HCT116 (cell line): Measurements from ENCODE around the gene DOK6. TPM values are rescaled to one million over a fixed set of nuclear protein-coding genes. Genes with fewer than 3 reads are reported as not detected.

Experiments used
- ATAC-seq: fragments of 200-7000 bp; cut with Tn5 transposase; 2 replicates; pipeline ENCODE4 v1.9.1; 2020; ENCODE audit warnings: mild to moderate bottlenecking, moderate library complexity
- BruUV-seq: library from RNA; stranded (reverse); fragments of 400-500 nt; replicated peaks from 2 replicates; lab custom pipeline; 2021; lab: Mats Ljungman, UMichigan
- CTCF ChIA-PET: fragments of 300-600 bp; sonication (Branson Sonifier 250); formaldehyde crosslinking; loops from one replicate; lab custom pipeline; 2021; ENCODE audit warnings: antibody characterized with exemption; lab: Charles Lee
- POLR2A ChIA-PET: fragments of 300-600, 350-600 bp; sonication (Branson Sonifier 250); formaldehyde crosslinking; loops from one replicate; lab custom pipeline; 2021; ENCODE audit warnings: antibody characterized with exemption; lab: Charles Lee
- RAD21 ChIA-PET, 2 experiments: fragments of 300-600 bp; sonication (Branson Sonifier 250); formaldehyde crosslinking; loops; one replicate each; lab custom pipeline; 2023; ENCODE audit warnings: low total read pairs in 2 of 2; ENCODE audit not compliant: uncharacterized antibody in 2 of 2, unreplicated experiment in 2 of 2, low non-redundant PET in 1 of 2; lab: Charles Lee
- DNase-seq: peaks from one replicate; pipeline ENCODE4 v3.0.0-alpha.2; 2010; ENCODE audit warnings: low read depth, low spot score
- H2AFZ ChIP-seq: fragments of 200-600 bp; shearing (Covaris generic), sonication (generic); 2 replicates; pipeline ENCODE4 v1.6.1; 2017; ENCODE audit warnings: low read depth, mixed run types, mixed read lengths, antibody characterized with exemption, low read length; ENCODE audit not compliant: poor library complexity, severe bottlenecking
- H3K27ac ChIP-seq: 2 replicates; pipeline ENCODE4 v1.5.1; 2012; ENCODE audit warnings: low read depth, low read length
- H3K27me3 ChIP-seq: fragments of 200-600 bp; sonication (generic); 2 replicates; pipeline ENCODE4 v1.6.1; 2016; ENCODE audit warnings: mixed run types, low read length, mixed read lengths; ENCODE audit not compliant: insufficient read depth
- H3K36me3 ChIP-seq, 2 experiments: fragments of 200-500 bp in 1 of 2; fragments of 200-600 bp in 1 of 2; sonication (Bioruptor generic) in 1 of 2; sonication (generic) in 1 of 2; 2 replicates each; pipeline versions ENCODE4 v1.5.1 to v1.6.1; 2014 to 2016; ENCODE audit warnings: low read length in 2 of 2, inconsistent platforms in 1 of 2, mixed read lengths in 1 of 2, mixed run types in 1 of 2; ENCODE audit not compliant: insufficient read depth in 2 of 2, control insufficient read depth in 1 of 2
- H3K4me1 ChIP-seq, 2 experiments: fragments of 200-600 bp in 1 of 2; sonication (generic) in 1 of 2; 2 replicates each; pipeline versions ENCODE4 v1.5.1 to v1.6.1; 2012 to 2017; ENCODE audit warnings: low read length in 2 of 2, inconsistent platforms in 1 of 2, mild to moderate bottlenecking in 1 of 2, mixed read lengths in 1 of 2, mixed run types in 1 of 2, moderate library complexity in 1 of 2; ENCODE audit not compliant: insufficient read depth in 2 of 2, control insufficient read depth in 1 of 2
- H3K4me2 ChIP-seq: fragments of 200-600 bp; sonication (generic); 2 replicates; pipeline ENCODE4 v1.6.1; 2017; ENCODE audit warnings: mixed run types, low read length, mixed read lengths
- H3K4me3 ChIP-seq, 2 experiments: fragments of 200-600 bp in 1 of 2; sonication (generic) in 1 of 2; replicated peaks in 1 of 2; 2 replicates each; pipeline ENCODE4 v1.5.1; 2011 to 2016; ENCODE audit warnings: low read length in 2 of 2, control low read depth in 1 of 2, low read depth in 1 of 2, mild to moderate bottlenecking in 1 of 2, mixed read lengths in 1 of 2, mixed run types in 1 of 2
- H3K79me2 ChIP-seq: fragments of 200-600 bp; sonication (generic); 2 replicates; pipeline ENCODE4 v1.6.1; 2017; ENCODE audit warnings: mild to moderate bottlenecking, mixed run types, low read length, moderate library complexity, mixed read lengths; ENCODE audit not compliant: insufficient read depth
- H3K9ac ChIP-seq: fragments of 200-600 bp; sonication (generic); 2 replicates; pipeline ENCODE4 v1.6.1; 2016; ENCODE audit warnings: low read length, mixed read lengths
- H3K9me2 ChIP-seq: fragments of 200-600 bp; sonication (generic), shearing (Covaris generic); 2 replicates; pipeline ENCODE4 v1.6.1; 2017; ENCODE audit warnings: mixed run types, mild to moderate bottlenecking, moderate library complexity; ENCODE audit not compliant: insufficient read depth
- H3K9me3 ChIP-seq, 2 experiments: fragments of 200-500 bp in 1 of 2; fragments of 200-600 bp in 1 of 2; sonication (Bioruptor generic) in 1 of 2; sonication (generic) in 1 of 2; 2 replicates each; pipeline ENCODE4 v1.6.1; 2014 to 2017; ENCODE audit warnings: low read length in 2 of 2, mixed read lengths in 2 of 2, inconsistent platforms in 1 of 2, low read depth in 1 of 2, mild to moderate bottlenecking in 1 of 2, mixed run types in 1 of 2, moderate library complexity in 1 of 2; ENCODE audit not compliant: control insufficient read depth in 1 of 2, insufficient read depth in 1 of 2
- H4K20me1 ChIP-seq: fragments of 200-600 bp; sonication (generic), shearing (Covaris generic); 2 replicates; pipeline ENCODE4 v1.6.1; 2017; ENCODE audit warnings: mixed run types, mild to moderate bottlenecking, moderate library complexity; ENCODE audit not compliant: insufficient read depth
- CTCF ChIP-seq, 3 experiments: fragments of 200-600 bp in 1 of 3; sonication (generic) in 1 of 3; IDR thresholded peaks in 2 of 3; conservative IDR thresholded peaks in 1 of 3; 2 replicates each; pipeline ENCODE4 v1.5.1; 2012 to 2017; ENCODE audit warnings: low read depth in 2 of 3, low read length in 2 of 3, antibody characterized with exemption in 1 of 3, borderline replicate concordance in 1 of 3, control low read depth in 1 of 3, mild to moderate bottlenecking in 1 of 3, mixed read lengths in 1 of 3, mixed run types in 1 of 3, moderate library complexity in 1 of 3; ENCODE audit not compliant: insufficient read depth in 1 of 3
- ELF1 ChIP-seq: IDR thresholded peaks from 2 replicates; pipeline ENCODE4 v1.6.1; 2012; ENCODE audit warnings: low read depth, borderline replicate concordance
- EZH2 ChIP-seq: fragments of 200-600 bp; sonication (generic); IDR thresholded peaks from 2 replicates; pipeline ENCODE4 v1.6.1; 2017; ENCODE audit warnings: antibody characterized with exemption, mixed run types
- EZH2phosphoT487 ChIP-seq: fragments of 200-600 bp; IDR thresholded peaks from 2 replicates; pipeline ENCODE4 v1.6.1; 2018; ENCODE audit warnings: antibody characterized with exemption, borderline replicate concordance
- FOSL1 ChIP-seq: IDR thresholded peaks from 2 replicates; pipeline ENCODE4 v1.6.1; 2012; ENCODE audit warnings: low read depth
- POLR2A ChIP-seq: IDR thresholded peaks from 2 replicates; pipeline ENCODE4 v1.7.0; 2011; ENCODE audit warnings: borderline replicate concordance; ENCODE audit not compliant: insufficient read depth, insufficient read length; ENCODE audit errors: extremely low read depth
- RAD21 ChIP-seq: IDR thresholded peaks from 2 replicates; pipeline ENCODE4 v1.6.1; 2012; ENCODE audit warnings: low read depth, mild to moderate bottlenecking
- SP1 ChIP-seq: IDR thresholded peaks from 2 replicates; pipeline ENCODE4 v1.6.1; 2012; ENCODE audit warnings: low read depth
- ZBTB33 ChIP-seq: IDR thresholded peaks from 2 replicates; pipeline ENCODE4 v1.6.1; 2011; ENCODE audit warnings: mild to moderate bottlenecking, low read length, moderate library complexity; ENCODE audit not compliant: insufficient replicate concordance; ENCODE audit errors: extremely low read depth
- intact Hi-C: fragments of 100-400 bp; cut with micrococcal nuclease; formaldehyde crosslinking; loops from 2 replicates; pipeline ENCODE4 v1.10.0; 2022
- total RNA-seq: library from RNA; stranded (reverse); gene quantifications from one replicate; pipeline ENCODE4 v1.2.1, GENCODE V29; 2021; ENCODE audit not compliant: unreplicated experiment

DOK6 gene
- total RNA-seq, 1 experiment from 2014 or later: not detected

- CTCF ChIA-PET: no interaction called here
- no peak for DNase-seq
- no peak overlapping the region for H3K4me2 ChIP-seq
Measured at GRCh38 chr18:69752737-69753380, 352.2 kb downstream of the DOK6 start.

GRCh38 chr18:69754108-69754507 lies 353.4 kb downstream of the DOK6 start:
- Histone ChIP-seq H3K79me2 (no peaks in the 10 kb centered on the region), H3K4me2 (no peak overlapping the region), H3K4me3 (no peak overlapping the region), H3K36me3 (no peaks in the 10 kb centered on the region), H3K9me2 (no peaks in the 10 kb centered on the region), H3K9me3 (no peaks in the 10 kb centered on the region), H3K27me3 (no peaks in the 10 kb centered on the region), H4K20me1 (no peaks in the 10 kb centered on the region), H3K4me1 (no peaks in the 10 kb centered on the region), H2AFZ (no peak overlapping the region), H3K9ac (no peak overlapping the region), H3K27ac (no peak overlapping the region)
- ChIA-PET POLR2A (no interaction called here), CTCF (no interaction called here), RAD21 (no interaction called here)
- no peak for ATAC-seq
- BruUV-seq: no TSS peak
- intact Hi-C loops: no loop called here
- DNase-seq: no peak
- no peak for TF ChIP-seq ZBTB33
- no peak for TF ChIP-seq EZH2
- TF ChIP-seq SP1: no peak
- no peak for TF ChIP-seq POLR2A
- TF ChIP-seq EZH2phosphoT487: no peak

More at GRCh38 chr18:69752737-69753380, 352.2 kb downstream of the DOK6 start:
- H3K79me2 ChIP-seq: no peaks in the 10 kb centered on the region
- intact Hi-C loops: no loop called here
- no peaks in the 10 kb centered on the region for H3K4me1 ChIP-seq
- ChIA-PET RAD21 (no interaction called here), POLR2A (no interaction called here)
- BruUV-seq: no TSS peak
- H3K9me3 ChIP-seq: no peaks in the 10 kb centered on the region
- no peaks in the 10 kb centered on the region for H3K36me3 ChIP-seq
- H3K27me3 ChIP-seq: no peaks in the 10 kb centered on the region
- no peak overlapping the region for H2AFZ ChIP-seq
- ATAC-seq: no peak
- H4K20me1 ChIP-seq: no peaks in the 10 kb centered on the region
- no peak overlapping the region for H3K27ac ChIP-seq
- TF ChIP-seq CTCF (IDR thresholded peaks at IDR 0.05 in 2 of 3, conservative IDR thresholded peaks at IDR 0.05 in 1 of 3; ENCODE audit: borderline replicate concordance in 1 of 3, insufficient read depth in 1 of 3, low read depth in 2 of 3, low read length in 2 of 3): no peak
- no peak for TF ChIP-seq RAD21
- TF ChIP-seq FOSL1: no peak
- TF ChIP-seq ELF1: no peak
- no peak for TF ChIP-seq SP1
- H3K4me3 ChIP-seq: no peak overlapping the region
- H3K9ac ChIP-seq: no peak overlapping the region
- H3K9me2 ChIP-seq: no peaks in the 10 kb centered on the region
